Fibroblast of lung (primary cell): ENCODE data around the gene ADH1C. TPM values are rescaled to one million over a fixed set of nuclear protein-coding genes. Genes with fewer than 3 reads are reported as not detected.

Source experiments
- DNase-seq, 2 donors: peaks; one replicate each; pipeline versions ENCODE4 v3.0.0 to v3.0.0-alpha.2; 2010; ENCODE audit warnings: low read depth in 2 of 2
- H2AFZ ChIP-seq: 2 replicates; pipeline ENCODE4 v1.5.1; 2012; ENCODE audit warnings: low read length, control low read depth, inconsistent platforms
- H3K27ac ChIP-seq: 2 replicates; pipeline ENCODE4 v1.5.1; 2011; ENCODE audit warnings: low read length, control low read depth; ENCODE audit not compliant: insufficient read depth
- H3K27me3 ChIP-seq: 2 replicates; pipeline ENCODE4 v1.5.1; 2011; ENCODE audit warnings: mild to moderate bottlenecking, low read length; ENCODE audit not compliant: control insufficient read depth, insufficient read depth
- H3K36me3 ChIP-seq: 2 replicates; pipeline ENCODE4 v1.5.1; 2011; ENCODE audit warnings: low read length; ENCODE audit not compliant: control insufficient read depth, insufficient read depth
- H3K4me1 ChIP-seq: 2 replicates; pipeline ENCODE4 v1.5.1; 2011; ENCODE audit warnings: low read length; ENCODE audit not compliant: control insufficient read depth, insufficient read depth; ENCODE audit errors: extremely low read depth
- H3K4me2 ChIP-seq: 2 replicates; pipeline ENCODE4 v1.5.1; 2011; ENCODE audit warnings: low read length, control low read depth; ENCODE audit not compliant: insufficient read depth; ENCODE audit errors: extremely low read depth
- H3K4me3 ChIP-seq, 4 experiments: fragments of 200-600 bp in 1 of 4; sonication (generic) in 1 of 4; replicated peaks in 1 of 4; 2 replicates each; pipeline ENCODE4 v1.5.1; 2011 to 2016; ENCODE audit warnings: low read length in 4 of 4, low read depth in 3 of 4, mild to moderate bottlenecking in 3 of 4, control low read depth in 2 of 4, inconsistent platforms in 1 of 4, mixed read lengths in 1 of 4; ENCODE audit not compliant: insufficient read depth in 1 of 4; ENCODE audit errors: control extremely low read depth in 1 of 4
- H3K79me2 ChIP-seq: 2 replicates; pipeline ENCODE4 v1.5.1; 2012; ENCODE audit warnings: mild to moderate bottlenecking, low read length, inconsistent platforms; ENCODE audit not compliant: control insufficient read depth, insufficient read depth
- H3K9ac ChIP-seq: 2 replicates; pipeline ENCODE4 v1.5.1; 2011; ENCODE audit warnings: mild to moderate bottlenecking, low read length, control low read depth; ENCODE audit not compliant: insufficient read depth
- H3K9me3 ChIP-seq: 2 replicates; pipeline ENCODE4 v1.5.1; 2012; ENCODE audit warnings: low read depth, low read length; ENCODE audit not compliant: control insufficient read depth, insufficient read depth
- H4K20me1 ChIP-seq: 2 replicates; pipeline ENCODE4 v1.5.1; 2011; ENCODE audit warnings: low read length; ENCODE audit not compliant: control insufficient read depth, insufficient read depth; ENCODE audit errors: extremely low read depth
- EZH2 ChIP-seq: IDR thresholded peaks from 2 replicates; pipeline ENCODE4 v1.5.1; 2012; ENCODE audit warnings: low read length, control low read depth, mild to moderate bottlenecking; ENCODE audit errors: missing control alignments
- polyA plus RNA-seq, 2 donors: library from polyadenylated mRNA; depleted of rRNA in 1 of 2; stranded (reverse) in 1 of 2; unstranded in 1 of 2; fragments of >200 nt; gene quantifications; 2 replicates each; pipeline ENCODE4 v1.2.1, GENCODE V29; 2011 to 2012; ENCODE audit warnings: missing spikeins in 1 of 2
- total RNA-seq: library from RNA; depleted of rRNA; stranded (reverse); fragments of >200 nt; gene quantifications from 2 replicates; pipeline ENCODE4 v1.2.1, GENCODE V29; 2014
- TF ChIP-seq, protein P1 (sequence below), 2 donors: IDR thresholded peaks in 1 of 2; conservative IDR thresholded peaks in 1 of 2; 1 replicate in 1 of 2; 2 replicates in 1 of 2; pipeline ENCODE4 v1.5.1; 2011 to 2012; ENCODE audit warnings: low read length in 2 of 2, control low read depth in 1 of 2, inconsistent platforms in 1 of 2, low read depth in 1 of 2, mild to moderate bottlenecking in 1 of 2

Gene ADH1C
- total and polyA plus RNA-seq, 2 donors (not counting 1 experiment from before 2014, with no cell fraction given) = 0.83 to 1.2 TPM

DNA sequence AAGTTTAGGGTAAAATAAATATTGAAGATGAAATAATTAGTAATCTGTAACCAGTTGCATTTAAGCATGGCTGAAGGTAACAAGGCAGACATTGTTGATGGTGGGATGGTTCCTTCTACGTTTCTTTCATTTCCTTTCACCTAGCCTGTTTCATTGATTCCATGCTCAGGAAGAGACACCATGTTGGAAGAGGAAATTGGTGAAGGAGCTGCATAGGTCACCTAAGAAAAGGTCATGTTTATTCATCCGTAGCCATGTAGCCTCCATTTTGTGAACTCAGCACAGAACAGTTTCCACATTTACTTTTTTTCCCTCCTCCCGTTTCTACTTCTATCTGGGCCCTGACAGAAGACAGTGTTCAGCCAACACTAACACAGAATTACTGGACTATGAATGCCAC is 35.2 kb downstream of the ADH1C start:
- H3K9ac ChIP-seq = no peak overlapping the region
- H3K9me3 ChIP-seq = no peaks in the 10 kb centered on the region
- H3K4me2 ChIP-seq = no peak overlapping the region
- H3K27ac ChIP-seq = no peak overlapping the region
- no peaks in the 10 kb centered on the region for H3K79me2 ChIP-seq
- H3K36me3 ChIP-seq = no peaks in the 10 kb centered on the region
- peak overlapping the region; percentile 2 for H2AFZ ChIP-seq
- H4K20me1 ChIP-seq = no peaks in the 10 kb centered on the region
- H3K27me3 ChIP-seq = no peaks in the 10 kb centered on the region
- no peaks in the 10 kb centered on the region for H3K4me1 ChIP-seq
- DNase-seq = no peak
- TF ChIP-seq, protein P1, sequence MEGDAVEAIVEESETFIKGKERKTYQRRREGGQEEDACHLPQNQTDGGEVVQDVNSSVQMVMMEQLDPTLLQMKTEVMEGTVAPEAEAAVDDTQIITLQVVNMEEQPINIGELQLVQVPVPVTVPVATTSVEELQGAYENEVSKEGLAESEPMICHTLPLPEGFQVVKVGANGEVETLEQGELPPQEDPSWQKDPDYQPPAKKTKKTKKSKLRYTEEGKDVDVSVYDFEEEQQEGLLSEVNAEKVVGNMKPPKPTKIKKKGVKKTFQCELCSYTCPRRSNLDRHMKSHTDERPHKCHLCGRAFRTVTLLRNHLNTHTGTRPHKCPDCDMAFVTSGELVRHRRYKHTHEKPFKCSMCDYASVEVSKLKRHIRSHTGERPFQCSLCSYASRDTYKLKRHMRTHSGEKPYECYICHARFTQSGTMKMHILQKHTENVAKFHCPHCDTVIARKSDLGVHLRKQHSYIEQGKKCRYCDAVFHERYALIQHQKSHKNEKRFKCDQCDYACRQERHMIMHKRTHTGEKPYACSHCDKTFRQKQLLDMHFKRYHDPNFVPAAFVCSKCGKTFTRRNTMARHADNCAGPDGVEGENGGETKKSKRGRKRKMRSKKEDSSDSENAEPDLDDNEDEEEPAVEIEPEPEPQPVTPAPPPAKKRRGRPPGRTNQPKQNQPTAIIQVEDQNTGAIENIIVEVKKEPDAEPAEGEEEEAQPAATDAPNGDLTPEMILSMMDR (conservative IDR thresholded peaks at IDR 0.05 in 1 of 2, IDR thresholded peaks at IDR 0.05 in 1 of 2; ENCODE audit: low read depth in 1 of 2, low read length in 2 of 2) = no peak
- TF ChIP-seq EZH2 = no peak
- H3K4me3 ChIP-seq = no peak overlapping the region

DNA sequence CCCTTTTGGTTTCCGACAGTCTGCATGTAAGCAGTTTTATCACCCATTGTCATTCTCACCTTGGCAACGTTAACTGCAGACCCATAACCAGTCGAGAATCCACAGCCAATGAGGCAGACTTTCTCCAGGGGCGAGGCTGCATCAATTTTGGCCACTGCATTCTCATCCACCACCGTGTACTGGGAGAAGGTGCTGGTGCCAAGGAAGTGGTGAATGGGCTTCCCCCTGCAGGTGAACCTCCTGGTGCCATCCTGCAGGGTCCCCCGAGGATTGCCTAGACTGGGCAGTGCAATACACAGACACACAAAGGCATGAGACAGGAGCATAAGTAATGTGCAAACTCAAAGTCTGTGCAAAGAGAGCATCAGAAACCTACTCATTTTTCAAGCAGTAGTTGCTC is 36.7 kb downstream of the ADH1C start:
- H3K27ac ChIP-seq = no peak overlapping the region
- DNase-seq = no peak
- TF ChIP-seq, protein P1 (conservative IDR thresholded peaks at IDR 0.05 in 1 of 2, IDR thresholded peaks at IDR 0.05 in 1 of 2; ENCODE audit: low read depth in 1 of 2, low read length in 2 of 2) = no peak
- TF ChIP-seq EZH2 = no peak
- no peaks in the 10 kb centered on the region for H4K20me1 ChIP-seq
- H3K36me3 ChIP-seq = no peaks in the 10 kb centered on the region
- no peak overlapping the region for H2AFZ ChIP-seq
- H3K4me1 ChIP-seq = no peaks in the 10 kb centered on the region
- H3K4me2 ChIP-seq = no peak overlapping the region
- H3K79me2 ChIP-seq = no peaks in the 10 kb centered on the region
- no peaks in the 10 kb centered on the region for H3K27me3 ChIP-seq
- no peaks in the 10 kb centered on the region for H3K9me3 ChIP-seq
- no peak overlapping the region for H3K9ac ChIP-seq
- H3K4me3 ChIP-seq = peak overlapping the region in 1 of 4 experiments; percentile 3

DNA sequence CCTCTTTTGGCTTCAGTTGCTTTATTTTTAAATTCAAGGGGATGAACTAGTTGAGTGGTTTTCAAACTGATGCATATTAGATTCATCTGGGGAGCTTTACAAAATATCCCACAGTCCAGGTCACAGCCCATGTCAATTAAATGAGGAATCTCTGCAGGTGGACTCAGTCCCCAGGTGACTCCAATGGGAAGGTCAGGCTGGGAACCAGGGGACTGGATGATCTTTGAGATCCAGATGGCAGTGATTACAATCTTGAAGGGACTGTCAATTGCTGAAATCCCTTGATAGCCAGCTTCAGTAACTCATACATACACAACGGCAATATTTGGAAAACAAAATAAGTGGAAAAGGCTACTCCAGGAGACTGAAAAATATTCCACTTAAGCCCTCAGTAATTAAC is 38.3 kb downstream of the ADH1C start:
- Histone ChIP-seq H2AFZ (no peak overlapping the region), H4K20me1 (no peaks in the 10 kb centered on the region), H3K36me3 (no peaks in the 10 kb centered on the region), H3K4me3 (no peak overlapping the region), H3K4me2 (no peak overlapping the region), H3K9me3 (no peaks in the 10 kb centered on the region), H3K27ac (no peak overlapping the region), H3K79me2 (no peaks in the 10 kb centered on the region), H3K4me1 (no peaks in the 10 kb centered on the region), H3K27me3 (no peaks in the 10 kb centered on the region), H3K9ac (no peak overlapping the region)
- DNase-seq = no peak
- TF ChIP-seq, protein P1 (conservative IDR thresholded peaks at IDR 0.05 in 1 of 2, IDR thresholded peaks at IDR 0.05 in 1 of 2; ENCODE audit: low read depth in 1 of 2, low read length in 2 of 2) = no peak
- no peak for TF ChIP-seq EZH2
